ENCODE data around the gene PFKFB3. TPM values are rescaled to one million over a fixed set of nuclear protein-coding genes. Genes with fewer than 3 reads are reported as not detected.
A peak's percentile ranks its signal among the peaks of the same experiment; 100 is the strongest.

The PFKFB3 gene
- total and polyA plus RNA-seq, 5 donors from 2014 or later, result 2.8 to 96.3 (median 4.2) TPM

- Mint-ChIP-seq H3K27me3 (no peaks in the 10 kb centered on the region), H3K27ac (no peak overlapping the region), H3K4me3 (peak overlapping the region in 1 of 4 donors; percentile 83), H3K4me1 (peaks cover 0 to 19% (median 6%) of the 10 kb centered on the region in 4 donors), H3K9me3 (no peaks in the 10 kb centered on the region), H3K36me3 (peaks cover 20% of the 10 kb centered on the region)
- H3K36me3 ChIP-seq (ENCODE audit: control insufficient read depth, insufficient read depth, low read length), result peaks cover 41% of the 10 kb centered on the region
- no peaks in the 10 kb centered on the region for H3K27me3 ChIP-seq (ENCODE audit: control insufficient read depth, insufficient read depth, low read length)
- no peaks in the 10 kb centered on the region for H3K4me1 ChIP-seq (ENCODE audit: control insufficient read depth, insufficient read depth, low read length, poor library complexity, severe bottlenecking)
- DNase-seq (no peak), ATAC-seq (ENCODE audit: low read depth in 2 of 2) (no peak)
- H3K27ac ChIP-seq (ENCODE audit: insufficient read depth, low read length, poor library complexity, severe bottlenecking), result no peak overlapping the region
- H3K4me3 ChIP-seq (ENCODE audit: low read depth, low read length), result no peak overlapping the region
- H3K9me3 ChIP-seq (ENCODE audit: control insufficient read depth in 2 of 2, low read length in 2 of 2), result no peaks in the 10 kb centered on the region
Observed at GRCh38 chr10:6212806-6213205, 10.1 kb downstream of the PFKFB3 start.

GRCh38 chr10:6213257-6213905 is 10.6 kb downstream of the PFKFB3 start:
- Mint-ChIP-seq H3K36me3 (peaks cover 20% of the 10 kb centered on the region), H3K4me3 (no peak overlapping the region), H3K4me1 (peaks cover 0 to 15% (median 6%) of the 10 kb centered on the region in 4 donors), H3K27ac (peak overlapping the region in 2 of 3 donors; percentile 67 to 94), H3K27me3 (no peaks in the 10 kb centered on the region), H3K9me3 (no peaks in the 10 kb centered on the region)
- no peak overlapping the region for H3K27ac ChIP-seq (ENCODE audit: insufficient read depth, low read length, poor library complexity, severe bottlenecking)
- H3K4me1 ChIP-seq (ENCODE audit: control insufficient read depth, insufficient read depth, low read length, poor library complexity, severe bottlenecking), result no peaks in the 10 kb centered on the region
- no peaks in the 10 kb centered on the region for H3K9me3 ChIP-seq (ENCODE audit: control insufficient read depth in 2 of 2, low read length in 2 of 2)
- no peak overlapping the region for H3K4me3 ChIP-seq (ENCODE audit: low read depth, low read length)
- ATAC-seq (ENCODE audit: low read depth in 2 of 2) (no peak), DNase-seq (no peak)
- H3K36me3 ChIP-seq (ENCODE audit: control insufficient read depth, insufficient read depth, low read length), result peaks cover 44% of the 10 kb centered on the region
- H3K27me3 ChIP-seq (ENCODE audit: control insufficient read depth, insufficient read depth, low read length), result no peaks in the 10 kb centered on the region

- H3K9me3 Mint-ChIP-seq, result no peaks in the 10 kb centered on the region
- H3K27me3 Mint-ChIP-seq, result no peaks in the 10 kb centered on the region
- Histone ChIP-seq H3K36me3 (ENCODE audit: control insufficient read depth, insufficient read depth, low read length) (peaks cover 49% of the 10 kb centered on the region), H3K27ac (ENCODE audit: insufficient read depth, low read length, poor library complexity, severe bottlenecking) (no peak overlapping the region), H3K27me3 (ENCODE audit: control insufficient read depth, insufficient read depth, low read length) (no peaks in the 10 kb centered on the region), H3K9me3 (ENCODE audit: control insufficient read depth in 2 of 2, low read length in 2 of 2) (no peaks in the 10 kb centered on the region), H3K4me3 (ENCODE audit: low read depth, low read length) (no peak overlapping the region), H3K4me1 (ENCODE audit: control insufficient read depth, insufficient read depth, low read length, poor library complexity, severe bottlenecking) (no peaks in the 10 kb centered on the region)
- peak overlapping the region in 2 of 3 donors; percentile 67 to 94 for H3K27ac Mint-ChIP-seq
- H3K4me1 Mint-ChIP-seq, result peaks cover 0 to 9% (median 5%) of the 10 kb centered on the region in 4 donors
- peaks cover 25% of the 10 kb centered on the region for H3K36me3 Mint-ChIP-seq
- DNase-seq (no peak), ATAC-seq (ENCODE audit: low read depth in 2 of 2) (no peak)
- H3K4me3 Mint-ChIP-seq, result no peak overlapping the region
Observed at GRCh38 chr10:6213908-6214307, 11.2 kb downstream of the PFKFB3 start.

- DNase-seq (no peak), ATAC-seq (ENCODE audit: low read depth in 2 of 2) (no peak)
- Mint-ChIP-seq H3K27ac (no peak overlapping the region), H3K4me3 (no peak overlapping the region), H3K27me3 (no peaks in the 10 kb centered on the region), H3K36me3 (peaks cover 25% of the 10 kb centered on the region), H3K9me3 (no peaks in the 10 kb centered on the region), H3K4me1 (peaks cover 0 to 9% (median 4%) of the 10 kb centered on the region in 4 donors)
- H3K4me1 ChIP-seq (ENCODE audit: control insufficient read depth, insufficient read depth, low read length, poor library complexity, severe bottlenecking), result no peaks in the 10 kb centered on the region
- no peak overlapping the region for H3K27ac ChIP-seq (ENCODE audit: insufficient read depth, low read length, poor library complexity, severe bottlenecking)
- H3K9me3 ChIP-seq (ENCODE audit: control insufficient read depth in 2 of 2, low read length in 2 of 2), result no peaks in the 10 kb centered on the region
- no peak overlapping the region for H3K4me3 ChIP-seq (ENCODE audit: low read depth, low read length)
- peaks cover 56% of the 10 kb centered on the region for H3K36me3 ChIP-seq (ENCODE audit: control insufficient read depth, insufficient read depth, low read length)
- H3K27me3 ChIP-seq (ENCODE audit: control insufficient read depth, insufficient read depth, low read length), result no peaks in the 10 kb centered on the region
Observed at GRCh38 chr10:6214612-6215011, 11.9 kb downstream of the PFKFB3 start.

- Mint-ChIP-seq H3K27ac (no peak overlapping the region), H3K4me1 (peaks cover 0 to 9% (median 4%) of the 10 kb centered on the region in 4 donors), H3K36me3 (peaks cover 25% of the 10 kb centered on the region), H3K9me3 (no peaks in the 10 kb centered on the region), H3K27me3 (no peaks in the 10 kb centered on the region), H3K4me3 (no peak overlapping the region)
- Histone ChIP-seq H3K27me3 (ENCODE audit: control insufficient read depth, insufficient read depth, low read length) (no peaks in the 10 kb centered on the region), H3K36me3 (ENCODE audit: control insufficient read depth, insufficient read depth, low read length) (peaks cover 62% of the 10 kb centered on the region), H3K27ac (ENCODE audit: insufficient read depth, low read length, poor library complexity, severe bottlenecking) (no peak overlapping the region), H3K4me3 (ENCODE audit: low read depth, low read length) (no peak overlapping the region), H3K4me1 (ENCODE audit: control insufficient read depth, insufficient read depth, low read length, poor library complexity, severe bottlenecking) (no peaks in the 10 kb centered on the region), H3K9me3 (ENCODE audit: control insufficient read depth in 2 of 2, low read length in 2 of 2) (no peaks in the 10 kb centered on the region)
- ATAC-seq (ENCODE audit: low read depth in 2 of 2) (no peak), DNase-seq (no peak)
Observed at GRCh38 chr10:6215241-6215640, 12.5 kb downstream of the PFKFB3 start.

- peaks cover 68% of the 10 kb centered on the region for H3K36me3 ChIP-seq (ENCODE audit: control insufficient read depth, insufficient read depth, low read length)
- no peaks in the 10 kb centered on the region for H3K4me1 ChIP-seq (ENCODE audit: control insufficient read depth, insufficient read depth, low read length, poor library complexity, severe bottlenecking)
- H3K27ac Mint-ChIP-seq, result no peak overlapping the region
- H3K27ac ChIP-seq (ENCODE audit: insufficient read depth, low read length, poor library complexity, severe bottlenecking), result no peak overlapping the region
- no peak overlapping the region for H3K4me3 Mint-ChIP-seq
- H3K9me3 Mint-ChIP-seq, result no peaks in the 10 kb centered on the region
- H3K4me1 Mint-ChIP-seq, result peaks cover 0 to 9% (median 4%) of the 10 kb centered on the region in 4 donors
- ATAC-seq (ENCODE audit: low read depth in 2 of 2) (no peak), DNase-seq (no peak)
- H3K4me3 ChIP-seq (ENCODE audit: low read depth, low read length), result no peak overlapping the region
- H3K36me3 Mint-ChIP-seq, result peaks cover 32% of the 10 kb centered on the region
- no peaks in the 10 kb centered on the region for H3K27me3 Mint-ChIP-seq
- H3K27me3 ChIP-seq (ENCODE audit: control insufficient read depth, insufficient read depth, low read length), result no peaks in the 10 kb centered on the region
- H3K9me3 ChIP-seq (ENCODE audit: control insufficient read depth in 2 of 2, low read length in 2 of 2), result no peaks in the 10 kb centered on the region
Observed at GRCh38 chr10:6215683-6216484, 13.2 kb downstream of the PFKFB3 start.

GRCh38 chr10:6216916-6217315 is 14.2 kb downstream of the PFKFB3 start:
- Histone ChIP-seq H3K36me3 (ENCODE audit: control insufficient read depth, insufficient read depth, low read length) (peaks cover 79% of the 10 kb centered on the region), H3K4me1 (ENCODE audit: control insufficient read depth, insufficient read depth, low read length, poor library complexity, severe bottlenecking) (no peaks in the 10 kb centered on the region), H3K27ac (ENCODE audit: insufficient read depth, low read length, poor library complexity, severe bottlenecking) (no peak overlapping the region), H3K9me3 (ENCODE audit: control insufficient read depth in 2 of 2, low read length in 2 of 2) (no peaks in the 10 kb centered on the region), H3K4me3 (ENCODE audit: low read depth, low read length) (no peak overlapping the region), H3K27me3 (ENCODE audit: control insufficient read depth, insufficient read depth, low read length) (no peaks in the 10 kb centered on the region)
- Mint-ChIP-seq H3K4me1 (peaks cover 0 to 6% (median 2%) of the 10 kb centered on the region in 4 donors), H3K27me3 (no peaks in the 10 kb centered on the region), H3K36me3 (peaks cover 35% of the 10 kb centered on the region), H3K4me3 (no peak overlapping the region), H3K9me3 (no peaks in the 10 kb centered on the region), H3K27ac (no peak overlapping the region)
- ATAC-seq (ENCODE audit: low read depth in 2 of 2) (no peak), DNase-seq (no peak)
